22Rv1 (cell line): Measurements from ENCODE around the gene GATA2.

Experiments
- H3K27ac ChIP-seq: fragments of 450-650 bp; 2 replicates; pipeline ENCODE4 v1.5.1; 2017
- CTCF ChIP-seq: fragments of 450-650 bp; IDR thresholded peaks from 2 replicates; pipeline ENCODE4 v1.5.1; 2017; ENCODE audit warnings: mild to moderate bottlenecking
- ZFX ChIP-seq: fragments of 450-650 bp; IDR thresholded peaks from 2 replicates; pipeline ENCODE4 v1.6.1; 2017; ENCODE audit warnings: antibody characterized with exemption, borderline replicate concordance

GATA2 gene

DNA sequence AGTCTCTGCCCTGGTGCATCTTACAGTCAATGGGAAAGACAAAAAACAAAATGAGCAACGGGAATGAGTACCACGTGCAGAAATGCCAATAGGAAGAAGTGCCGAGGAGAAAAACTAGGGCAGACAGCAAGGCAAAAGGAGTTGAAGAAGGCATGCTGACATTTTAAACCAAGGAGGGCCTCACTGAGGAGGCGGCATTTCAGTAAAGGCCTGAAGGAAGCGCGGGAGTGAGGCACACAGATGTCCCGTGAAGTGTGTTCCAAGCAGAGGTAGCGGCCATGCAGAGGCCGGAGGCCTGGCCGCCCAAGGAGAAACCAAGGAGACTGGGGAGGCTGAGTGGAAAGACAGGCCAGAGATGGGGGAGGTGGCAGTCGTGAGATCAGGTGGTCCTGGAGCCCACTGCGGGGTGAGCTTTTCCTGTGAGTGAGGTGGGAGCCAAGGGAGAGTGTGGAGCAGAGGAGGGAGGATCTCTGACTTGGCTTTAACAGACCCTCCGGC is 61.1 kb downstream of the GATA2 start:
- TF ChIP-seq ZFX (no peak), CTCF (no peak)
- no peak overlapping the region for H3K27ac ChIP-seq

DNA sequence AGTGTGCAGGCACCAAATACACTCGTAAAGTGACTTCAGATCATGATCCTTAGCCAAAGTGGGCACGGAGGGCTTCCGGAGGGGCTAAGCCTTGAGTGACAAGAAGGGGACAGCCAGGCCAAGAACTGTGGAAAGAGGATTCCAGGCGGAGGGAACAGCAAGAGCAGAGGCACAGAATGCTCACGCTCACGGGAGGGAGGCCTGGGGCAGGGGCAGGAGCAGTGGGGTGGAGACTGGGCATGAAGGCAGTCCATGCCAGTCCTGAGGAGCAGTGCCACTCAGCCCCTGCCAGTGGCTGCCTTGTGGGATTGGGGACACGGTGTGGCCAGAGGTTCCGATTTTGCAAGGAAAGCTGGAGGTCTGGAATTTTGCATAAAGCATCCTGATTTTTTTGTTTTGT is 62.3 kb downstream of the GATA2 start:
- H3K27ac ChIP-seq: no peak overlapping the region
- TF ChIP-seq CTCF: no peak
- TF ChIP-seq ZFX: no peak

DNA sequence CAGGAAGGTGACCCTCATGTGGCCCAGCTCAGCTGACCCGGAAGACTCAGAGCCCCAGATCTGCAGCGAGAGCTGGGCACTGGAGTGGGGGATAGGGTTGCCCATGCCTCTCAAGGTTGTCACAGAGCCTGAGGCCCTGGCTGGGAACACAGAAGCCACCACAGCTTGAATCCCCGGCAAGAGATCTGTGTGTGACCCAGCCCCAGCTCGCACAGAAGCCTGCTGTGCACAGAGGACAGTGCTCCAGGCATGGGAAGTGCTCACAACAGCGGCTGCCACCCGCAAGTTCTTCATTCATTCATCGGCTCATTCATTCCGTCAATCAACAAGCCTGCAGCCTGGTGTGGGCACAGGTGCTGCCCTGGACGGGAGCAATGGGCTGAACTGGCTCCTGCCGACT is 62.7 kb downstream of the GATA2 start:
- TF ChIP-seq ZFX (no peak), CTCF (no peak)
- no peak overlapping the region for H3K27ac ChIP-seq

- no peak for TF ChIP-seq CTCF
- TF ChIP-seq ZFX: no peak
- H3K27ac ChIP-seq: no peak overlapping the region
Observed at GRCh38 chr3:128429751-128430150, 63.2 kb downstream of the GATA2 start.
